Measurements from ENCODE around the gene OPCML.

OPCML gene

DNA sequence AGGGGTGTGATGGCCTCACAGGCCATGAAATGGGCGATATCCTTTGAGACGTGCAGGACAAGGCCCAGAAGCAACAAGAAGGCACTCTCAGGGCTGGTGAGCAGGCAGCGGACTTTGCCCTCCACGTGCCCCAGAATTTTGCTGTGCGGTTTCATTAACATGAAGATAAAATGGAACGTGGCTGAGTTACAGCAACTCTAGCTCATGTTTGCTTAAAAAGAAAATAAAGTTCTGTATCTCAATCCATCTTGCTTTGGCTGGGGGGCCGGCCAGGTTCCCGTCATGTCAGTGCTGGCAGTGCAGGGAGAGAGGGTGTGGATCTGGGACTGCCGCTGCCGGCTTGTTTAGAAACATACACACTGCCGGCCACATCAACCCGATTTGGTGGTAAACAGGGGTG, 370.1 kb downstream of the OPCML start:
- Histone ChIP-seq H3K4me1 (ENCODE audit: control insufficient read depth, insufficient read depth, low read length) (peaks cover 15% of the 10 kb centered on the region), H3K27ac (ENCODE audit: low read depth, low read length) (no peak overlapping the region), H3K4me3 (ENCODE audit: low read depth, low read length) (no peak overlapping the region), H3K27me3 (ENCODE audit: control insufficient read depth, insufficient read depth, low read length) (no peaks in the 10 kb centered on the region), H3K36me3 (ENCODE audit: control insufficient read depth, insufficient read depth, low read length) (no peaks in the 10 kb centered on the region), H3K9me3 (ENCODE audit: control insufficient read depth, insufficient read depth, low read depth, low read length) (no peaks in the 10 kb centered on the region), H3K9ac (ENCODE audit: low read length) (no peak overlapping the region)

DNA sequence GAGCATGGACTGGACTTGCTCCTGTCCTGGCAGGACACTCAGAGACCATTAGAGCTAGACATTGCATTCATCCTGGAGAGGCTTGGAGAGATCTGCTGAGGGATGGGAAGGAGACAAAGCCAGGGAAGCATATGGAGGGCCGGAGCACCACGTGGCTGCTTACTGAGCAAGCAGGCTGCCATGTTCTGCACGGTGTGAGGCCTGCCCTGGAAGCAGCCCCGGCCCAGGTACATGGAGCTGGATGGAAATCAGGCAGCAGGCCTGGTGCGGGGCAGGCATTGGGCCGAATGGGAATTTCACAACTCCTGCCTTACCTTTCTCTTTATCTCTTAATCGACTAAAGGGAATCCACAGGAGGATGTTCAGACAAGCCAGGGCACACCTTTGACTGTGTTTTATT, 371.5 kb downstream of the OPCML start:
- no peak overlapping the region for H3K4me3 ChIP-seq (ENCODE audit: low read depth, low read length)
- H3K27ac ChIP-seq (ENCODE audit: low read depth, low read length): no peak overlapping the region
- no peaks in the 10 kb centered on the region for H3K9me3 ChIP-seq (ENCODE audit: control insufficient read depth, insufficient read depth, low read depth, low read length)
- no peak overlapping the region for H3K9ac ChIP-seq (ENCODE audit: low read length)
- no peaks in the 10 kb centered on the region for H3K36me3 ChIP-seq (ENCODE audit: control insufficient read depth, insufficient read depth, low read length)
- no peaks in the 10 kb centered on the region for H3K27me3 ChIP-seq (ENCODE audit: control insufficient read depth, insufficient read depth, low read length)
- H3K4me1 ChIP-seq (ENCODE audit: control insufficient read depth, insufficient read depth, low read length): peaks cover 13% of the 10 kb centered on the region

DNA sequence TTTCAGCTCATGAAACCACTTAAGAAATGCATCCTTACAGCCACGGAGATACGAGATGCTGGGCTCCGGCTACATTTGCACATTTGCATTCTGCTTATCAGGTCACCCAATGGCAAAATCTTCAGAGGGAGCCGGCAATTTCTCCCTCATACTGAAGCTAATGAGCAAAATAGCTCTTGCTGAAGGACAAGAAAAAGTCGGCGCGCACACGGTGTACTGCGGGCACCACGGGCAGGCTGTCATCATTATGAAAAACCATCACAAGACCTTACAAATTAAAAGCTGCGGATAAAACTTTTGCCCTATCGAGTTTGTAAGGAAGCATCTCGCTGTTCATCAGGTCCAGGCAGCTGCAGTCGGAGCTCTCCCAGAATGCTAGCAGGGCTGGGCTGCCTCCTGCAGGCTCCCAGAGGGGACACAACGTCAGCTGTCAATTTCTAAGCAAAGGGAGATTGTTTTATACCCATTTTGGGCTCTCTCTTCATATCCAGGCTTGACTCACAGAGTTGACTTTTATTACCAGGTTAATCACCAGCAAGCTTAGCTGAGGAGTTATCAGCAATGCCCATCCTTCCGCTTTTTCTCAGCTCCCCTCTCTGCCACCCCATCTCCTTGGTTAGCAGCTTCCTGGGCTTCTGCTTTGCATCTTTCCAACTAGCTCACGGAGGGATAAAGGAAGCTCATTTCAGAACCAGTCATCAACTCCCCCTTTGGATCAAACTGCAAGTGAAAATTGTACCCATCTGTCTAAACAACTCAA, 375.1 kb downstream of the OPCML start:
- Histone ChIP-seq H3K9ac (ENCODE audit: low read length) (no peak overlapping the region), H3K36me3 (ENCODE audit: control insufficient read depth, insufficient read depth, low read length) (no peaks in the 10 kb centered on the region), H3K4me3 (ENCODE audit: low read depth, low read length) (no peak overlapping the region), H3K4me1 (ENCODE audit: control insufficient read depth, insufficient read depth, low read length) (peaks cover 7% of the 10 kb centered on the region), H3K27ac (ENCODE audit: low read depth, low read length) (no peak overlapping the region), H3K27me3 (ENCODE audit: control insufficient read depth, insufficient read depth, low read length) (peaks cover 3% of the 10 kb centered on the region; the same call in 1 of the 2 replicates), H3K9me3 (ENCODE audit: control insufficient read depth, insufficient read depth, low read depth, low read length) (no peaks in the 10 kb centered on the region)

DNA sequence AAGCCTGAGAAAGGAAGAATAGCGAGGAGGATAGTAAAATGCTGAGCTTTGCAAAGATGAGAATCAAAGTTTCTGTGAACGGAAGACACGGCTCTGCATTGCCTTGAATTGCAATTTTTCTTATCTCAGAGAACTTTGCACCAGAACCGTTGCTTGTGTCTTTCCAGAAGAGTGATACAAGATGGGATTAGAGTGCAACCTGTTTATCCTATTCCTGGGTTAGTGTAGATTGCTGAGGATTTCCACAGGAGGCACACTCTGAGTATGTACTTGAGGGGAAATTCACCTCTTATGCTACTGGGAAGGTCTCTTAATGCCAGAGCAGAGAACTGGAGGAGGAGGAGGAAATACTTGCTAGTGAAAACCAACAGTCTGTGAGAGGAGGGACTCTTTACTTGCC, 377.5 kb downstream of the OPCML start:
- H3K4me1 ChIP-seq (ENCODE audit: control insufficient read depth, insufficient read depth, low read length): peaks cover 7% of the 10 kb centered on the region
- no peaks in the 10 kb centered on the region for H3K9me3 ChIP-seq (ENCODE audit: control insufficient read depth, insufficient read depth, low read depth, low read length)
- peaks cover 3% of the 10 kb centered on the region; the same call in 1 of the 2 replicates for H3K27me3 ChIP-seq (ENCODE audit: control insufficient read depth, insufficient read depth, low read length)
- H3K4me3 ChIP-seq (ENCODE audit: low read depth, low read length): no peak overlapping the region
- no peak overlapping the region for H3K9ac ChIP-seq (ENCODE audit: low read length)
- H3K27ac ChIP-seq (ENCODE audit: low read depth, low read length): no peak overlapping the region
- H3K36me3 ChIP-seq (ENCODE audit: control insufficient read depth, insufficient read depth, low read length): no peaks in the 10 kb centered on the region

DNA sequence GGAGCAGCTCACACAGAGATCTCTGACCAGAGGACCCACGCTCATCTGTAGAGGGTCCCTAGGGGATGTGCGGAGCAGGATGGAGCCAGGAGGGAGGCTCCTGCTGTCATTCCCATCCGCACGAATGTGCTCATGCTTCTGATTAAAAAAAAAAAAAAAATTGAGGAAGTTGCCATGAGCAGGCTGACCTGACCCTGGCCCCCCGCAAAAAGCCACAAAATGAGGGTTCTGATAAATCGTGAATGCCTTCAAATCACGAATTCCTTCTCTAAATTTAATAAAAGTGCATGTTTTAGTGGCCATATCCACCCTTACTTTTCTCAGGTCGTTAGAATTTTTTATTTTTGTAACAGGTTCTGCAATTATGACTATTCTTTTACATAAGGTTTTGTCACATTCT, 378.2 kb downstream of the OPCML start:
- no peaks in the 10 kb centered on the region for H3K36me3 ChIP-seq (ENCODE audit: control insufficient read depth, insufficient read depth, low read length)
- peaks cover 3% of the 10 kb centered on the region; the same call in 1 of the 2 replicates for H3K27me3 ChIP-seq (ENCODE audit: control insufficient read depth, insufficient read depth, low read length)
- H3K4me3 ChIP-seq (ENCODE audit: low read depth, low read length): no peak overlapping the region
- no peak overlapping the region for H3K9ac ChIP-seq (ENCODE audit: low read length)
- H3K27ac ChIP-seq (ENCODE audit: low read depth, low read length): no peak overlapping the region
- H3K9me3 ChIP-seq (ENCODE audit: control insufficient read depth, insufficient read depth, low read depth, low read length): no peaks in the 10 kb centered on the region
- H3K4me1 ChIP-seq (ENCODE audit: control insufficient read depth, insufficient read depth, low read length): peaks cover 11% of the 10 kb centered on the region

DNA sequence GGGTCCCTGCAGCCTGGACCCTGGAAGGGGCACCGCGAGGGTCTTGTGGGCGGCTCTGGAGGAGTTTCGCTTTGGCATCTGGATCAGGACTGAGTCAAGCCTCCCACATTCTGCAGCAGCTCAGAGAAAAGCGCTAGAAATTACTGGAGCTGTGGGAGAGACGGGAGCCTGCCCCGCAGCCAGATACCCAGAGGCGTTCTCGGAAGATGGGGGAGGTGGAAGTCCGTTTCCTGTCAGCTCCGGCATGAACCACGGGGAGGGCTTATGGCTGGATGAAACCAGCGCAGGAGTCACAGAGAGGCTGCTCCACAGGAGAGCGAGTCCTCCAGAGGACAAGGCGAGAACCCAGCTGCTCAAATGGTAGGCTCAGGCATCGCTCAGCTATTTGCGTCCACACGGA, 379.3 kb downstream of the OPCML start:
- no peak overlapping the region for H3K9ac ChIP-seq (ENCODE audit: low read length)
- H3K27ac ChIP-seq (ENCODE audit: low read depth, low read length): no peak overlapping the region
- H3K9me3 ChIP-seq (ENCODE audit: control insufficient read depth, insufficient read depth, low read depth, low read length): no peaks in the 10 kb centered on the region
- peaks cover 3% of the 10 kb centered on the region; the same call in 1 of the 2 replicates for H3K27me3 ChIP-seq (ENCODE audit: control insufficient read depth, insufficient read depth, low read length)
- no peaks in the 10 kb centered on the region for H3K36me3 ChIP-seq (ENCODE audit: control insufficient read depth, insufficient read depth, low read length)
- H3K4me1 ChIP-seq (ENCODE audit: control insufficient read depth, insufficient read depth, low read length): peaks cover 11% of the 10 kb centered on the region
- H3K4me3 ChIP-seq (ENCODE audit: low read depth, low read length): no peak overlapping the region

DNA sequence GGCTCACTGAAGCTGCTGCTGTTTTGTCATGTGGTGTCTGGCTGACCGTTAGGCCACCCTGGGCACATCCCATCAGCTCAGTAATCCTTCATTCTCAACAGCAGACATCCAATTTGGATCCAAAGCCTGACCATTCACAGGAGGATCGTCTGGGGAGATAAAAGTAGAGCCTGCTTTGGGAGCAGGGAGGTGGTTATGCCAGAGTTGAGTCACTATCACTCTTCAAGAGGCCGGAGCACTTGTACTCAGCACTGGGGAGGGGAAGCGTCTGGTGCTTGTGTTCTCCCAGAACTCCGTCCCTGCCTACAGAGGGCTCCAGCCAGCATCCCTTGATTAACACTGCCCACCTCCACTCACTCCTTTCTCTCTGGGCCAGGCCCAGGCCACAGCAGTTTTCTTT, 382.6 kb downstream of the OPCML start:
- peaks cover 11% of the 10 kb centered on the region for H3K4me1 ChIP-seq (ENCODE audit: control insufficient read depth, insufficient read depth, low read length)
- no peaks in the 10 kb centered on the region for H3K27me3 ChIP-seq (ENCODE audit: control insufficient read depth, insufficient read depth, low read length)
- H3K9me3 ChIP-seq (ENCODE audit: control insufficient read depth, insufficient read depth, low read depth, low read length): no peaks in the 10 kb centered on the region
- H3K9ac ChIP-seq (ENCODE audit: low read length): no peak overlapping the region
- H3K4me3 ChIP-seq (ENCODE audit: low read depth, low read length): no peak overlapping the region
- H3K36me3 ChIP-seq (ENCODE audit: control insufficient read depth, insufficient read depth, low read length): no peaks in the 10 kb centered on the region
- no peak overlapping the region for H3K27ac ChIP-seq (ENCODE audit: low read depth, low read length)

DNA sequence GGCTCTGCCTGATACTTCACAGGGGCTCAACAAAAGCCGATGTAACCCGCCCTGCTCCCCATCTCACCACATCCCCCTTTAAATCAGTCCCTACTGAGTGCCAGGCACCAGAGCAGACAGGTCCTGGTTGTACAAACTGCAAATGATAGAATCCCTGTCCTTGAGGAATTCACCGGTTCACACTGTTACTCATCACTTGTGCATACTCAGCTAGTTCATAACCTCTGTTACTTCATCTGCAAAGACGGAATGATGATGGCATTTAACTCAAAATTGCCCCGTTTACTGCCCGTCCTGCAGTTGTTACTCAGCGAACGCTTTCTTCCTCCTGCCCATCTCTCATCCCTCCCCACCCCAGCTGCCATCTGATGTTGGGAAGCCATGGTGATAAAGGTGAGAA, 384.7 kb downstream of the OPCML start:
- H3K36me3 ChIP-seq (ENCODE audit: control insufficient read depth, insufficient read depth, low read length): no peaks in the 10 kb centered on the region
- H3K27ac ChIP-seq (ENCODE audit: low read depth, low read length): no peak overlapping the region
- H3K27me3 ChIP-seq (ENCODE audit: control insufficient read depth, insufficient read depth, low read length): no peaks in the 10 kb centered on the region

DNA sequence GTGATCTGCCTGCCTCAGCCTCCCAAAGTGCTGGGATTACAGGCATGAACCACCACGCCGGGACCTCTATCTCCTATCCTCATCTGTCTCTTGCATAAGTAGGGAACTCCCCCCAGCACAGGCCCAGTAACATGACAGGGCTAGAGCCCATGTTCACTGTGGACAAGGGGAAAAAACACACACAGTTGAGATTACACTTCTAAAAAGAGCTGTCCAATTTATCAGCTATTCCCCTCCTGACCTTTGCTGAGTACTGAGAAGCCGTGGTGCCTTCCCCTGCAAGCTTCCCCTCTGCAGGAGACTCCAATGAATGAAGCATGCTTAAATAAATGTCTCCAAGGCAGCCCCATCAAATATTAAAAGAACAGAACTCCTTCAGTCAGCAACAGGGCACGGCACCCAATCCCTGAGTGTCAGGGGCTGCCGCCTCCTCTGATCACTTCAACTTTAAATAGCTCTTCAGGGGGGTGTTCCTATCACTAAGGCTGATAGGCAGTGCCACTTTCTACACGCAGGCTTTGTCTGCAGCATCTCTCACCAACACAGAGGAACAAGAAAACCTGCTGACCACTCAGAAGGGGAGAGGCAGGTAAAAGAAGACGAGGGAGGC, 385.5 kb downstream of the OPCML start:
- H3K36me3 ChIP-seq (ENCODE audit: control insufficient read depth, insufficient read depth, low read length): no peaks in the 10 kb centered on the region
- H3K27me3 ChIP-seq (ENCODE audit: control insufficient read depth, insufficient read depth, low read length): no peaks in the 10 kb centered on the region
- no peak overlapping the region for H3K9ac ChIP-seq (ENCODE audit: low read length)
- no peak overlapping the region for H3K4me3 ChIP-seq (ENCODE audit: low read depth, low read length)
- H3K9me3 ChIP-seq (ENCODE audit: control insufficient read depth, insufficient read depth, low read depth, low read length): no peaks in the 10 kb centered on the region
- H3K27ac ChIP-seq (ENCODE audit: low read depth, low read length): no peak overlapping the region
- peaks cover 4% of the 10 kb centered on the region; the same call in 1 of the 2 replicates for H3K4me1 ChIP-seq (ENCODE audit: control insufficient read depth, insufficient read depth, low read length)

More for the DNA sequence above, 384.7 kb downstream of the OPCML start:
- Histone ChIP-seq H3K4me1 (ENCODE audit: control insufficient read depth, insufficient read depth, low read length) (peaks cover 4% of the 10 kb centered on the region; the same call in 1 of the 2 replicates), H3K9me3 (ENCODE audit: control insufficient read depth, insufficient read depth, low read depth, low read length) (no peaks in the 10 kb centered on the region), H3K4me3 (ENCODE audit: low read depth, low read length) (no peak overlapping the region), H3K9ac (ENCODE audit: low read length) (no peak overlapping the region)

DNA sequence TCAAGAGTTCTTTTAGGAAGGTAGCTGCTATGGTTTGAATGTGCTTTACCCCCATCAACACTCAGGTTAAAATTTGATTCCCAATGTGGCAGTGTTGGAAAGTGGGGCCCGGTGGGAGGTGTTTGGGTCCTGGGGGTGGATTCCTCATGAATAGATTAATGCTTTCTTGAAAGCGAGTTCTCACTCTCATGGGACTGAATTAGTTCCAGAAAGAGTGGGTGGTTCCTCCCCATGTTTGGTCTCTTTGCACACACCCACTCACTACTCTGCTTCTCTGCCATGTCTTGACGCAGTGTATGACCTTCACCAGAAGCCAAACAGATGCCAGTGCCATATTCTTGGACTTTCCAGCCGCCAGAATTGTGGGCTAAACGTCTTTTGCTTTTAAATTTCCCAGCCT, 394.4 kb downstream of the OPCML start:
- peaks cover 13% of the 10 kb centered on the region; the same call in 1 of the 2 replicates for H3K4me1 ChIP-seq (ENCODE audit: control insufficient read depth, insufficient read depth, low read length)
- no peaks in the 10 kb centered on the region for H3K27me3 ChIP-seq (ENCODE audit: control insufficient read depth, insufficient read depth, low read length)
- no peak overlapping the region for H3K9ac ChIP-seq (ENCODE audit: low read length)
- H3K9me3 ChIP-seq (ENCODE audit: control insufficient read depth, insufficient read depth, low read depth, low read length): no peaks in the 10 kb centered on the region
- no peaks in the 10 kb centered on the region for H3K36me3 ChIP-seq (ENCODE audit: control insufficient read depth, insufficient read depth, low read length)
- H3K27ac ChIP-seq (ENCODE audit: low read depth, low read length): no peak overlapping the region
- H3K4me3 ChIP-seq (ENCODE audit: low read depth, low read length): no peak overlapping the region

DNA sequence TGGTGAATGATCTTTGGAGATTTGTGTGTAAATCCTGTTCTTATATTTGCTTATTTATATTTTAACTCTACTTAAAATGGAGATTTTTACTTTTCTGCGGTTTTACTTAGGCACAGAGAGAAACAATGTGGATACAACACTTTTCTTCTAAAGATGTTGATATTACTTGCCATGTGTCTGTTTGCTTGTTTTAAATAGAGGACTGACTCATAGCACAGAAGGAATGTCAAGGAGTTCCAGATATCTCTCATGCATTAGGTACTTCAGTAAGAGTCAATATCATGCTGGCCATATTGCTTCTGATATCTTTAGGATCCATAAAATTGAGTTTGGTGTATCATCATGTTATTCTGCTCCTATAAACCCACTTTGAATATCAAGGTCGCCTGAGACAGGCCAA, 395.0 kb downstream of the OPCML start:
- H3K27me3 ChIP-seq (ENCODE audit: control insufficient read depth, insufficient read depth, low read length): no peaks in the 10 kb centered on the region
- no peak overlapping the region for H3K27ac ChIP-seq (ENCODE audit: low read depth, low read length)
- H3K36me3 ChIP-seq (ENCODE audit: control insufficient read depth, insufficient read depth, low read length): no peaks in the 10 kb centered on the region
- peaks cover 13% of the 10 kb centered on the region; the same call in 1 of the 2 replicates for H3K4me1 ChIP-seq (ENCODE audit: control insufficient read depth, insufficient read depth, low read length)
- no peak overlapping the region for H3K4me3 ChIP-seq (ENCODE audit: low read depth, low read length)
- H3K9ac ChIP-seq (ENCODE audit: low read length): no peak overlapping the region
- H3K9me3 ChIP-seq (ENCODE audit: control insufficient read depth, insufficient read depth, low read depth, low read length): no peaks in the 10 kb centered on the region
